GM21515 (cell line): ENCODE measurements around the gene KIF16B.

Experiments
- ATAC-seq: cut with Tn5 transposase; IDR thresholded peaks from one replicate; pipeline ENCODE4 v1.9.1; 2021; ENCODE audit not compliant: unreplicated experiment

Gene KIF16B

GRCh38 chr20:16222859-16223411, 350.3 kb downstream of the KIF16B start:
- no peak for ATAC-seq
